Eye (tissue), 1 donor: Measurements from ENCODE around the gene DLST.

Source experiments
- DNase-seq: peaks from one replicate; pipeline ENCODE4 v3.0.0-alpha.2; 2015

The DLST gene

DNA sequence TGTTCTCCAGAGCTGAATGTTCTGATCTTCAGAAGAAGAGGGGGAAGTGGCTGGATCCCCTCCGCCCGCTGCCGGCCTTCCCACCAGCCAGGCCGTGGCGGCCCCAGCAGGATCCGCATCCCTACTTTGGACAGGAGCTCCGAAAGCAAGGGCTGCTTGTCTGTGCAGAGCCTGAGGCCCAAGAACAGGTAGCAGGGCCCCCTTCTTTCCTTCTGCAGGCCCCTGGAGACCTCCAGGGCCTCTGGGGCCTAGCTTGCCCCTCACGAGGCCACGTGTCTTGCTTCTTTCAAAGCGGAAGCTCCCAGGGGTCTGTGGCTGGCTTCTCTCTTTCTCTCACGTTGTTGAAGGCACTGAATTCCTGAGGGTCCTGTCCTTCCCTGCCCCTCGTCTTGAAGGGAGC lies 60.5 kb downstream of the DLST start:
- no peak for DNase-seq

DNA sequence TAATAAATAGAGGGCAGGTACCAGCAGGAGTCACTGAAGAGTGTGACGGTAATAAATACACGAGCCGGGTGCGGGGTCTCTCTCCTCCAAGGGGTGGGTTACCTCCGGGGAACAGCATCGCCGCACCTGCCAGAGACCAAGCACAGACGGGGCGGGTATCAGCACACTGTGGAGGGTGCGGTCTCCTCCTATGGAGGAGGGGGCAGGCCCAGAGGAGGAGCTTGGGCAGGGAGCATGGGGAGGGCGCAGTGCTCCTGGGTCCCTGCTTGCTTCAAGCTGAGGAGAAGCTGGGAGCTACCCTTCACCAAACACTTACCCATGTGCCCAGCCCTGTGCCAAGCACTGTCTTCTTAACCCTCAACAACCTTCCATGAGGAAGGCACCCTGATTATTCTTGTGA lies 60.9 kb downstream of the DLST start:
- no peak for DNase-seq

DNA sequence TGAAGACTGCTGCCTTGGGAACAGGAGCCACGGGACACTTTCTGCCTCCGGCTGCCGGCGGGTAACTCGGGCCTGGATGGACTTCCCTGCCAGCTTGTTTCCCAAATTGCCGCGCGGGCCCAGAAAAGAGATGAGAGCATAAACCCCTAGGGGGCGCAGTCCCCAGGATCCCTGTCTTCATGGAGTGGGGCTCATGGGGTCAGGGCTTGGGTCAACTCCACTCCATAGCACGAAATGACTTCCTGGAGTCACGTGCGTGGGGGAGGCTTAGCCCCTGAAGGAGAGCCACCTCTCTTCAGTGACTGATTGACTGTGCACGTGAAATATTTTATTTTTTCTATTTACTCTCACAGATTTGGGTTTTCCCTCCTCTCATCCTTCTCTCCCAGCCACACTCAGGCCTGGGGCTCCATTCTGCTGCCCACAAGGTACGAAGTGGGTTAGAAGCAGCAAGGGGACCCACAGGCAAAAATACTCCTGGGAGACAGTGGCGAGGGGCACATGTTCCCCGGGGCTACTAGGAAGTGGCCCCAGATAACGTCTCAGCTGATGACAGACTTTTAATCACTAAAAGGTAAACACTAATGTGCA lies 63.6 kb downstream of the DLST start:
- DNase-seq: peak; percentile 43

DNA sequence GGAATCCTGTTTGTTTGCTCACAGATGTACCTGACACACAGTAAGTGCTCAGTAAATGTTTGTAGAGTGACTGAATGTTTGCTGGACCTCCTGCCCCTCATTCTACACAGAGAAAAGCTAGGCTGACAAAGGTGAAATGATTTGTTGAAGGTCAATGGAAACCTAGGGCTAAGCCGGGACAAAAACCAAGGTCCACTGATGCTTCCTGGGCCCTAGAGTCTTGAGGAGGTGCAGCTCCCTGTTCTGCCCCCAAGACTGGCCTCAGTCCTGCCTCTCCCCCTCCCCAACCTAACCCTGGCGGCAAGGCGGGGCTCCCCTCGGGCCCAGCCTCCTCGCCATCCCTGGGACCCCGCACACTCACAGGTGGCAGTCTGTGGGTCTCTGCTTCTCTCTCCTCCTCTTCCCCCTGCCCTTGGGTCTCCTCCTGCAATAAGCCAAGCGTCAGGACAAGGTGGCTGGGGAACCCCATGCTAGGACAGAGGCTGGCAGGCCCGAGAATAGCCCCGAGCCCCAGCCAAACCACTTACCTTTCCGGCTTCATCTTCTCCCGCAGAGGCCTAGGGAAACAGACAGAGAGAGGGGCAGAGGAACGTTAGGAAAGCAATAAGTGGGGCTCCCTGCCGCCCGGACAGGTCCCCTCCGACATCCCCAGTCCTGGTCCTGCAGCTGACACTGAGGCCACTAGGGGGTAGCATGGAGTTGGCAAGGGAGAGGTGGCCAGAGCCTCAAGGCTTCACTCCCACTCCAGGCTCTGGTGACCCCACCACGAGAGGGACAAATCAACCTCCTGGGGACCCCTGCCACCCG lies 64.3 kb downstream of the DLST start:
- peak; percentile 92 for DNase-seq

DNA sequence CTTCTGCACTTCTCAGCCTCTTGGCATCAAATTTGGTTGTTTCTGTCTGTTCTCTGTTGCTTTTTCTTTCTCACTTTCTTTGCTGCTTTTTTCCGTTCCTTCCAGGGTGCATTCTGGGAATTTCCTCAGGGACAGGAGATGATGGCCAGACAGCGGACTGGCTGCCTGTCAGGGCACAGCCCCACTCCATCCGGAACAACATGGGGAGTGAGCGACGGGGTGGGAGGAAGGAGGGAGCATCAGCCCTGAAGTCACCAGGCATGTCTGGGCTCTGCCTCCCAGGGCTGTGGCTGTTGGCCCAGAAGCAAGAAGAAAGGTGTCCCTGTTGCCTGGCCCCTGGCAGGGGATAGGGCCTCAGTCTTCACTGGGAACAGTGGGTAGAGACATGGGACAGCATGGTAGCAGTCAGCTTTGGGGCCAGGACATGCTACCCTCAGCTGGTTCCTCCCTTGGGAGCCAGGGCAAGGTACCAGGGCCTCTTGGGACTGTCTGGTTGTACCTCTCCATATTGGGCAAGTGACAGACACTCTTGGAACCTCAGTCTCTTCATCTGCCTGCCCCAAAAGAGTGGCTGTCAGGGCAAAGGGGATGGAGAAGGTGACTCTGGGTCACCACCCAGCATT lies 65.1 kb downstream of the DLST start:
- no peak for DNase-seq

DNA sequence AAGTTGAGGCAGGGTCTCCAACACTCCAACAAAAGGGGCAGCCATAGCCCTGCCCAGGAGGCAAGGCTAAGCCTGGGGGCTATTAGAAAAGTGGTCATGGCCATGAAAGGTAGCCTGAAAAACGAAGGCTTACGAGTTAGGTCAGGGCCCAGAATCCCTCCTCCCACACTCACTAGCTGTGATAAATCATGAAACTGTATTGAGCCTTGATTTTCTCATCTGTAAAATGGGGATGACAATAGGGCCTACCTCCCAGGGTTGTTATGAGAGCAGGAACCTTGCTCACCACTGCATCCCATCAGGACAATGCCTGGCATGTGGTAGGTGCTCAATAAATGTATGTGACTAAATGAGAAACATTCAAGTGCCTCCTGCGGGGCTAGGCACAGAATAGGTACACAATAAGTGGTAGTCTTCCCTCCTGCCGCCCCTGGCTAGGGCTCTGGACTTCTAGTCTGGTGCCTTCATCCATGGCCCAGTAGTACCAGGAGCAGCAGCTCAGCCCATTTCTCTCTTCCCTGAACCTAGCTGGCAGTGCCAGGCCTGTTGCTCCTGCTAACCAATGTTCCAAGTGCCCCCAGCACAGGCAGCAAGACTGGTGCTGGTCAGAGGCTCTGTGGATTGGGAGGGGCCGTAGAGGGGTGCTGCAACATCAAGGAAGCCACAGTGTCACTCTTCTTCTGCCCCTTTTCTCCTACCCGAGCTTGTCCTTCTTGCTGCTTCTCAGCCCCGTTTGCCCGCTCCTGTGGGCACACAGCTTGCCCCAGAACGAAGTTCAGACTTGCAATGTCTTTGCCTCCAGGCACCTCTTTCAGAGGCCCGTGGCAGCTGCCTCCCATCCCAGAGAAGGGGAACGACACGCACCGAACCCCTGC lies 65.9 kb downstream of the DLST start:
- DNase-seq: no peak

DNA sequence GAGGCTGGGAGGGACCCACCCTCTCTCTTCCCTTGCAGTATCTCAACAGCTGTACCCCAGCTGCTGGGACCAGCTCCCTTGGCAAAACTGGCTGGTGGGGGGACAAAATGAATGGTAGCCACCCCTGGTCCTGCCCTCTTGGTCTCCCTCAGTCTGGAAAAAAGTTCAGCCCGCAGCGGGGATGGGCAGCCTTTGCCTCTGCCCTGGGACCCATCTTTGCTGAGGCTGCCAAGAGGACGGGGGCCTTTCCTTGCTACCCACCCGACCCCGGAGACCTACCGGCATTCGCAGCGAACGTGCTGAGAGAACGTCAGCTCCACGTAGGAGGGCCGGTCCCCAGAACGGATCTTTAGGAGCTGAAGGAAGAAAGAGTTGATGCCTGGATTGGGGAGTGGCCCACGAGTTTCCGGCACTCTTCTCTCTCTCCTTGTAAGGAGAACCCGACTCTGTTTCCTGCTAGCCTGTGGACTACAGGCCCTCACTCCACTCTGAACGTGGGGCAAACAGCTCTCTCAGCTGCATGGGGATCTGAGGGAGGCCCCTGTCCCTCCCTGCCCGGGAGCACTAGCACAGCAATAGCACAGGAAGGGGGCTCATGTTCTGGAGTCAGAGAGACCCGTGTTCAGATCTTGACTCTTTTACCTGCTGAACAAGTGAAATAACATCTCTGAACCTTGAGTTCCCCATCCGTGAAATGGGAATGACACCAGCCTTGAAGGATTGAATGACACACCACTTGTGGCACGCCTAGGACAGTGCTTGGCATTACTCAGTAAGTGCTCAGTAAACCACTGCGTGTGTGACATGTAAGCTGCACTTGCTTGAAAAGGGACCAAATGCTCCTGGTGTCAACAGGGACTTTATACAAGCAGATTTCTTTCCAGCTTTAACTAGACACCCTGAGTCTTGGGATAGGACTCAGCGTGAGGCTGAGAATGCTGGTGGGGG lies 66.8 kb downstream of the DLST start:
- DNase-seq: no peak

DNA sequence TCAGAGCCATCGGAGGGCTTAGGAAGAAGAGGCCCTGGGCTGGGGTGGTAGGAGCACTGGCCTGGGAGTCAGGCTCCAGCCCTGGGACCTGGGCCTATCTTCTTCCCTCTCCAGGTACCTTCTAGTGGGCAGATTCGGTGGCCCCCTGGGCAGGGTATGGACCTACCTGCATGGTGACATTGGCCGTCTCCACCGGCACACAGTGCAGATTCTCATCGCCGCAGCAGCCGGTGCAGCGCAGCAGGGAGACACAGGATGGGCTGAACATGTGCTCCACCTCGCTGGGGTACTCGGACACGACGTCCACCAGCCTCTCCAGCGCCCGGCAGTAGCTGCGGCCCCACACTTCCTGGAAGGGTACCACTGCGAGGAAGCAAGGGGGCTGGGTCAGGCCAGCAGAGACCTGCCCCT lies 67.5 kb downstream of the DLST start:
- no peak for DNase-seq

DNA sequence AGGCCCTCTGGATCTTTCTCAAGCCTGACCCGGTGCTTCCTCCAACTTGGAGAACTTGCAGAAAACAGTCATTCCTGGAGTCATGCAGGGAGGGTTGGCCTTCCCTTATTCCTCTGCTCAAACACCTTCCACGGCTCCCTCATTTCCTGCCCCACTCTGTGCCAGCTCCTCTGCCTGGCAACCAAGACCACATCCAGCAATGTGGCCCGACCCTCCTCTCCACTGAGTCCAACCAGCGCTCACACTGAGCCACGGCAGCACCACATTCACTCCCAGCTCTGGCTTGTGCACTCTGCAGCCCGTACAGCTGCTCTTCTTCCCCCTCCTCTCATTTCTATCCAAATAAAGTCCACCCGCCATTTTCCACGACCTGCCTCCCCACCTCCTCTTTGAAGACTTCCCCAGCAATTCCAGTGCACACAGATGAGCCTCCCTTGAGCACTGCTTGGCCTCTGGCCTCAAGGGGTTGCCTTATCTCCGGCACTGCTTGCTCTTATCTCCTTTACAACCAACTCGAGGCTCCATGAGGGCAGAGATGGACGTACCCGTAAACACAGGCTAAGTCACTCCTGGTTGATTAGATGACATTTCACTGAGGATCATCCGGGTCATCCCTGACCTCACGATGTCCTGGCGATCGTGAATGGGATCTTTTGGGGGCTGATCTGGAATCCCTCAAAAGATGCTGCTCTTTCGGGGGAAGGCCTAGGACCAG lies 68.3 kb downstream of the DLST start:
- DNase-seq: no peak

DNA sequence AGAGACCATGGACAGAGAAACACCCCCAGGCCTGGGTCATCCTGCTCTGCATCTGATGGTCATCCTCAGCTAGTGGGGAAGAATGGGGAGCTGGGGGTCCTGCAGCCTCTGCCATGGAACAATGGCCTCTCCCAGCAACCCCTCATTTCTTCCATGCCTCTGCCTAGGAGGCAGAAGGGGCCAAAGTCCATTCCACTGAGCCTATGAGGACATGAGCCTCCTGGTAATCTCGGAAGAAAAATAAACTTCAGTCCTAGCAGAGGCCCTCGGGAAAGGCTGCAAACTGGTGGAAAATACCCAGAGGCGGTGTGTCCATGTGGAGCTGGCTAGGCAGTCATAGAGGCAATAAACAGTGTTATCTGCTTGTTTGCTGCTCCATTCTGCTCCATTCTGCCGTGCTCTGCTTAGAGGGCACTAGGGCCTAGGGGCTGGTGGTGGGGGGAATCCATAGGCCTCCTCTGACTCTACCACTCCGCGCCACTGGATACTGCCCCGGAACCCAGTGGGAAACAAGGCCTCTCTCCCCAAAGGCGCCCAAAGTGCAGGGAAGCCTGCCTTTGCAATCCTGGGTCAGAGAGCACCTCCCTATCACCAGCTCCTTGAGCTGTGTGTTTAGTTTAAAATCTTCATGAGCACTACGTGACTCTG lies 69.2 kb downstream of the DLST start:
- no peak for DNase-seq

DNA sequence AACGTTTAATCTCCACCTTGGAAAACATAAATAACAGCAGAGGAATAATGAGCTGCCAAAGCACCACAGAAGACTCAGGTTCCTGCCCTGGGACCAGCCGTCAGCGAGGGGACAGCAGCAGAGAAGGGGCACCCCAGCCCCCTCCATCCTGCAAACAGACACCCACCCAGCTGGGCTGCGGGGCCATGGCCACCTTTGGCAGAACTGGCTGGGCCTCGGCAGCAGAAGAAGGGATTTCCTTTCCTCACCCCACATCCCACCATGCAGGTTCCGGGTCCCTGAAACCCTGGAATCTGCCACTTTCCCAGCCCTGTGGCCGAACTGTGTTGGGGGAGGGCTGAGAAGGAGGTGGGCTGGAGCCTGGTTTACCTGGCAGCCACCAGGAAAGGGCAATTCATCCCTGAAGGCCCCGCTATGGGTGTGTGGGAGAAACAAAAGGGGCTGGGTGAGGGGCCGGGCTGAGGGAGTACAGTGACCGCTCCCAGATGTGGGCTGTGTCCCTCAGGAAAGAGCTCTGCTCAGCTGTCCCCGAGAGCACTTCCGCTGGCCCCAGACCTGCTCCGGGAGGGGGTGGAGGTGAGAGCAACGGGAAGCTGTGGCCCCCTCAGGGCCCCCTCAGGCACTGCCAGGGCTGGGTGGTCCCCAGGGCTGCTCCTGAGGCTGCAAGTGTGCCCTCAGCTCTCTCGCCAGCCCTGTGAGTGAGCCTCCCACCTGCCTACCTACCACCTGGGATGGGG lies 69.9 kb downstream of the DLST start:
- DNase-seq: no peak

DNA sequence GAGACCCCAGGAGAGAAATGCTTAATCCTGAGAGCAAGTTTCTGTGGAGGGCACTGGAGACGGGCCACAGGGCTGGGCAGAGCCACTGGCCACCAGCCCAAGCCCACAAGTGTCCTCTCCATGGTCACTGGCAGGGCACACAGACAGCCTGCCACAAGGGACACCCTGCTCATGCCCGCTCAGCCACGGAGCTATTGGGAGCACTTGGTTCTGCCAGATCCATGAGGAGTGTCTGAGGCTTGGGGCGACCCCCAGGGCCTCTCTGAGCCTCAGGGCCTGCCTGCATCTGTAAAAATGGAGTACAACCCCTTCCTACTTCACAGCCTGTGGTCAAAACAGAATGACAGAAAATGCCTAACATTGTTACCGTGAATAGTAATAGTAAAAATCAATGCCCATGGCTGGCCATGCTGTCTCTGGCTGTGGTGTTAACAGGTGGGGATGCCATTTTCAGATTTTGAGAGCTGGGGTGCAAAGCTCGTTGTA lies 70.5 kb downstream of the DLST start:
- no peak for DNase-seq

DNA sequence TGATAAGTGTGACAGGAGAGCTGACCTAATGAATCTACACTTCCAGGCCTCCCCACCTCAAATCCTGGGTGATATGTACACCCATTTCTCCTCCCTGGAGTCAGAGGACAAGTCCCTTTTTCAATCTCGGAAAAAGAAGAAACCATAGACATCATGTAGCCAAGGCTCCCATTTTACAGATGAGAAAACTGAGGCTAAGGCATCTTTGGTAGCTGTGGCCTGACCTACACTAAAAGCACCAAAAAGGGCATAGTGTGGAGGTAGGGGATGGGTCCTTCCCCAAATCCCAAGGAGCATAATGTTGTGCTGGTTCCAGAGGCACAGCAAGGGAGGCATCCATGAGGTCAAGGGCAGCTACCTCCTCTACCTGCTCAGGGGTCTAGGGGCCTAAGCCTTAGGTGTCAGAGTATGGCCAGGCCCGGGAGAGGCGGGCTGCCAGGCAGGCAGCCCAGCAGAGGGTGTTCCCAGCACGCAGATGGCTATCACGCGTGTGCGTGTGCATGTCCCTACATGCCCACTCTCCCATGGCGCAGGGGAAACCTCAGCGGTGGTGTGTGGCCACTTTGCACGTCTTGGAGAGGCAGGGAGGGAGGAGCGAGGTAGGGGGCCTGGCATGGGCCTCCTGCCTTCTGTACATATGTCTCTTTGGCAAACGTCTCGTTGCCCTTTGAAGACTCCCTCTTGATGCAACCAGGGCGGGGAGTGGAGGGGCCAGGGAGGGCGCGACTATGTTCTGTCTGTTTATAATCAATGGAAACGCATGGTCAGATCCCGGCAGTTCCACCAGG lies 71.2 kb downstream of the DLST start:
- DNase-seq: no peak
